Ovary (tissue), 3 donors: ENCODE results near the gene RTKN.

Experiments
- EP300 ChIP-seq: sonication (generic); formaldehyde crosslinking; IDR thresholded peaks from one replicate; pipeline ENCODE4 v1.6.1; 2017; ENCODE audit warnings: antibody characterized with exemption
- POLR2A ChIP-seq: fragments of 450-650 bp; IDR thresholded peaks from one replicate; pipeline ENCODE4 v1.6.1; 2017; ENCODE audit warnings: antibody characterized with exemption, mild to moderate bottlenecking, moderate library complexity
- TF ChIP-seq, protein P1 (sequence below), 3 donors: fragments of 450-650 bp in 2 of 3; fragments of 200-600 bp in 1 of 3; IDR thresholded peaks; one replicate each; pipeline versions ENCODE4 v1.5.1 to v1.8.0; 2016 to 2022; ENCODE audit warnings: antibody characterized with exemption in 3 of 3, mild to moderate bottlenecking in 1 of 3
- donor health status: DM: no; HTN: no; CAD: no.

DNA sequence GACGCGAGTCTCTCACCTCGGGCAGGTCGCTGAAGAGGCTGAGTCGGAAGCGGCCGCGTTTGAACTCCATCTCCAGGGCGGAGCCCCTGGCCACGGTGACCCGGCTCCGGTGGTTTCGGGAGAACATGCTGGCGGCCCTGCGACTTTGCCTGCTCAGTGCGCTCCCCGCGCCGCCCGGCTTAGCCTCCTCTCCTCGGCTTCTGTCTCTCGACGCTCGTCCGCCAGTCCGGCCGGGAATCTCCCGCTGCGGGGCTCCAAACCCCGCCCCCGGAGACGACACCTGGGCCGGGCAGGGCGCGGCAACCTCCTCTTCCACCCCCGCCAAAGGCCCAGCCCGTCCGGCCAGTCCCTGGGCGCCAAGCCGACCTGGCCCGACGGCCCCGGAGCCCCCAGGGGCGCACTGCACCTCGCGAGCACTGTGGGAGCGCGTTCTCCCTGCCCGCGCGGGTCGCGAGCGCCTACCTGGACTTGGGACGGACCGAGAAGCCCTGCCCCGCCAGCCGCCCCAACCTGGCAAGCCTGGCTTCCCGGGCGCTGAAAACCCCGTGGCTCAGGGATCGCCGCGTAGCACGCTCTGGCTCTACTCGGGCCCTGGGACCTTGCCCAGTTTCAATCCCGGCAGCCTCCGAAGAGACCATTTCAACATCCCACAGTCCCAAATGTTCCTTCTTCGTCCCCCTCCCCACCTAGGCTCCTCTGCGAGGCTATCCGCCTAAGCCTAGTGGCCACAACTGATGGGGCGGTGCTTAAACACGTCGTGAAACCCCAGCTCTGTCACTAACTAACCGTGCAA lies at the start of gene RTKN:
- TF ChIP-seq, protein P1, sequence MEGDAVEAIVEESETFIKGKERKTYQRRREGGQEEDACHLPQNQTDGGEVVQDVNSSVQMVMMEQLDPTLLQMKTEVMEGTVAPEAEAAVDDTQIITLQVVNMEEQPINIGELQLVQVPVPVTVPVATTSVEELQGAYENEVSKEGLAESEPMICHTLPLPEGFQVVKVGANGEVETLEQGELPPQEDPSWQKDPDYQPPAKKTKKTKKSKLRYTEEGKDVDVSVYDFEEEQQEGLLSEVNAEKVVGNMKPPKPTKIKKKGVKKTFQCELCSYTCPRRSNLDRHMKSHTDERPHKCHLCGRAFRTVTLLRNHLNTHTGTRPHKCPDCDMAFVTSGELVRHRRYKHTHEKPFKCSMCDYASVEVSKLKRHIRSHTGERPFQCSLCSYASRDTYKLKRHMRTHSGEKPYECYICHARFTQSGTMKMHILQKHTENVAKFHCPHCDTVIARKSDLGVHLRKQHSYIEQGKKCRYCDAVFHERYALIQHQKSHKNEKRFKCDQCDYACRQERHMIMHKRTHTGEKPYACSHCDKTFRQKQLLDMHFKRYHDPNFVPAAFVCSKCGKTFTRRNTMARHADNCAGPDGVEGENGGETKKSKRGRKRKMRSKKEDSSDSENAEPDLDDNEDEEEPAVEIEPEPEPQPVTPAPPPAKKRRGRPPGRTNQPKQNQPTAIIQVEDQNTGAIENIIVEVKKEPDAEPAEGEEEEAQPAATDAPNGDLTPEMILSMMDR (IDR thresholded peaks at IDR 0.05), result no peak
- no peak for TF ChIP-seq POLR2A
- no peak for TF ChIP-seq EP300
